ENCODE measurements around the gene PRRC2A.

PRRC2A gene

DNA sequence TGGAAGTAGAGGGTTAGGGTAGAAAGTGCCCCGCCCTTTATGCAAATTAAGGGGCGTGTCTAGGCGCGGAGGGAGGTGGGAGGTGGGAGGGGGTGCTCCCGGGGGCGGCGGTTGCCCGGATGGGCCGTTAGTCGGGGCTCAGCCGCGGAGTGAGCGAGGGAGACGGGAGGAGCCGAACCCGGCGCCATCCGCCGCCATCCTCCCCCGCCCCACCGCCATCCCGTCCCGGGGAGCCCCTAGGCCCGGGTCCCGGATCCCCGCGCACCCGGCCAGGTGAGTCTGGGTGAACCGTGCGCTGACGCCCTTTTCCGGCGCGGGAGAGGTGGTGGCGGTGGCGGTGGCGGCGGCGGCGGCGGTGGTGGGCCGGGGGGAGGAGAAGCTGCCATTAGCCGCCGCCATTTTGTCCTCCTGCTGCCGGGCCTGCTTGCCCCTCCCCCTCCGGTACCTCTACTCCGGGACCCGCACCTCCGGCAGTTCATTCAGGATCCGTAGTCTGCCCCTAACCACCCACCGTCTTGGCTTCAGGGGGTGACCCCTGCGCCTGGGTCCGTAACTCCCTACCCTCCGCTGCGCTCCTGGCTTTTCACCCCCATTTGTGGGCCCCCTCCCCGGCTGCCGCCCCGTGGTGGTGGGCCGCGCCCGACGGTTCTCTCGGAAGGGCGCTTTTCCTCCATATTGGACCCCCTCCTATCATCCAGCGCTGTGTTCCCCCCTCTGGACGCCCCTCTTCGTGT, at the start of gene PRRC2A:
Gene PRRC2A (plus strand): TSS at position 130 of the 734 bp plus-strand sequence. CDS start 2,075 bp downstream, outside the sequence.
- DNase-seq (ENCODE audit: low read depth in 1 of 2, low spot score in 1 of 2) = peak in 1 of 2 donors; percentile 90

DNA sequence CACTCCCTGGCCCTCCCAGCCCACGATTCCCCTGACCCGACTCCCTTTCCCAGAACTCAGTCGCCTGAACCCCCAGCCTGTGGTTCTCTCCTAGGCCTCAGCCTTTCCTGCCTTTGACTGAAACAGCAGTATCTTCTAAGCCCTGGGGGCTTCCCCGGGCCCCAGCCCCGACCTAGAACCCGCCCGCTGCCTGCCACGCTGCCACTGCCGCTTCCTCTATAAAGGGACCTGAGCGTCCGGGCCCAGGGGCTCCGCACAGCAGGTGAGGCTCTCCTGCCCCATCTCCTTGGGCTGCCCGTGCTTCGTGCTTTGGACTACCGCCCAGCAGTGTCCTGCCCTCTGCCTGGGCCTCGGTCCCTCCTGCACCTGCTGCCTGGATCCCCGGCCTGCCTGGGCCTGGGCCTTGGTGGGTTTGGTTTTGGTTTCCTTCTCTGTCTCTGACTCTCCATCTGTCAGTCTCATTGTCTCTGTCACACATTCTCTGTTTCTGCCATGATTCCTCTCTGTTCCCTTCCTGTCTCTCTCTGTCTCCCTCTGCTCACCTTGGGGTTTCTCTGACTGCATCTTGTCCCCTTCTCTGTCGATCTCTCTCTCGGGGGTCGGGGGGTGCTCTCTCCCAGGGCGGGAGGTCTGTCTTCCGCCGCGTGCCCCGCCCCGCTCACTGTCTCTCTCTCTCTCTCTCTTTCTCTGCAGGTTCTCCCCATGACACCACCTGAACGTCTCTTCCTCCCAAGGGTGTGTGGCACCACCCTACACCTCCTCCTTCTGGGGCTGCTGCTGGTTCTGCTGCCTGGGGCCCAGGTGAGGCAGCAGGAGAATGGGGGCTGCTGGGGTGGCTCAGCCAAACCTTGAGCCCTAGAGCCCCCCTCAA, 48.2 kb upstream of the PRRC2A start, which contains the start of gene LTA:
Gene LTA (plus strand): TSS at position 249 of the 871 bp plus-strand sequence. CDS start 454 bp downstream, at position 703.
- peak; percentile 66 to 70 for DNase-seq (ENCODE audit: low read depth in 1 of 2, low spot score in 1 of 2)

DNA sequence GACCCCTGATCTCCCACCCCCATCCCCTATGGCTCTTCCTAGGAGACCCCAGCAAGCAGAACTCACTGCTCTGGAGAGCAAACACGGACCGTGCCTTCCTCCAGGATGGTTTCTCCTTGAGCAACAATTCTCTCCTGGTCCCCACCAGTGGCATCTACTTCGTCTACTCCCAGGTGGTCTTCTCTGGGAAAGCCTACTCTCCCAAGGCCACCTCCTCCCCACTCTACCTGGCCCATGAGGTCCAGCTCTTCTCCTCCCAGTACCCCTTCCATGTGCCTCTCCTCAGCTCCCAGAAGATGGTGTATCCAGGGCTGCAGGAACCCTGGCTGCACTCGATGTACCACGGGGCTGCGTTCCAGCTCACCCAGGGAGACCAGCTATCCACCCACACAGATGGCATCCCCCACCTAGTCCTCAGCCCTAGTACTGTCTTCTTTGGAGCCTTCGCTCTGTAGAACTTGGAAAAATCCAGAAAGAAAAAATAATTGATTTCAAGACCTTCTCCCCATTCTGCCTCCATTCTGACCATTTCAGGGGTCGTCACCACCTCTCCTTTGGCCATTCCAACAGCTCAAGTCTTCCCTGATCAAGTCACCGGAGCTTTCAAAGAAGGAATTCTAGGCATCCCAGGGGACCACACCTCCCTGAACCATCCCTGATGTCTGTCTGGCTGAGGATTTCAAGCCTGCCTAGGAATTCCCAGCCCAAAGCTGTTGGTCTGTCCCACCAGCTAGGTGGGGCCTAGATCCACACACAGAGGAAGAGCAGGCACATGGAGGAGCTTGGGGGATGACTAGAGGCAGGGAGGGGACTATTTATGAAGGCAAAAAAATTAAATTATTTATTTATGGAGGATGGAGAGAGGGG, 47.0 kb upstream of the PRRC2A start:
- DNase-seq (ENCODE audit: low read depth in 1 of 2, low spot score in 1 of 2) = no peak

DNA sequence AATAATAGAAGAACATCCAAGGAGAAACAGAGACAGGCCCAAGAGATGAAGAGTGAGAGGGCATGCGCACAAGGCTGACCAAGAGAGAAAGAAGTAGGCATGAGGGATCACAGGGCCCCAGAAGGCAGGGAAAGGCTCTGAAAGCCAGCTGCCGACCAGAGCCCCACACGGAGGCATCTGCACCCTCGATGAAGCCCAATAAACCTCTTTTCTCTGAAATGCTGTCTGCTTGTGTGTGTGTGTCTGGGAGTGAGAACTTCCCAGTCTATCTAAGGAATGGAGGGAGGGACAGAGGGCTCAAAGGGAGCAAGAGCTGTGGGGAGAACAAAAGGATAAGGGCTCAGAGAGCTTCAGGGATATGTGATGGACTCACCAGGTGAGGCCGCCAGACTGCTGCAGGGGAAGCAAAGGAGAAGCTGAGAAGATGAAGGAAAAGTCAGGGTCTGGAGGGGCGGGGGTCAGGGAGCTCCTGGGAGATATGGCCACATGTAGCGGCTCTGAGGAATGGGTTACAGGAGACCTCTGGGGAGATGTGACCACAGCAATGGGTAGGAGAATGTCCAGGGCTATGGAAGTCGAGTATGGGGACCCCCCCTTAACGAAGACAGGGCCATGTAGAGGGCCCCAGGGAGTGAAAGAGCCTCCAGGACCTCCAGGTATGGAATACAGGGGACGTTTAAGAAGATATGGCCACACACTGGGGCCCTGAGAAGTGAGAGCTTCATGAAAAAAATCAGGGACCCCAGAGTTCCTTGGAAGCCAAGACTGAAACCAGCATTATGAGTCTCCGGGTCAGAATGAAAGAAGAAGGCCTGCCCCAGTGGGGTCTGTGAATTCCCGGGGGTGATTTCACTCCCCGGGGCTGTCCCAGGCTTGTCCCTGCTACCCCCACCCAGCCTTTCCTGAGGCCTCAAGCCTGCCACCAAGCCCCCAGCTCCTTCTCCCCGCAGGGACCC, 46.1 kb upstream of the PRRC2A start:
- peak in 1 of 2 donors; percentile 35 for DNase-seq (ENCODE audit: low read depth in 1 of 2, low spot score in 1 of 2)

DNA sequence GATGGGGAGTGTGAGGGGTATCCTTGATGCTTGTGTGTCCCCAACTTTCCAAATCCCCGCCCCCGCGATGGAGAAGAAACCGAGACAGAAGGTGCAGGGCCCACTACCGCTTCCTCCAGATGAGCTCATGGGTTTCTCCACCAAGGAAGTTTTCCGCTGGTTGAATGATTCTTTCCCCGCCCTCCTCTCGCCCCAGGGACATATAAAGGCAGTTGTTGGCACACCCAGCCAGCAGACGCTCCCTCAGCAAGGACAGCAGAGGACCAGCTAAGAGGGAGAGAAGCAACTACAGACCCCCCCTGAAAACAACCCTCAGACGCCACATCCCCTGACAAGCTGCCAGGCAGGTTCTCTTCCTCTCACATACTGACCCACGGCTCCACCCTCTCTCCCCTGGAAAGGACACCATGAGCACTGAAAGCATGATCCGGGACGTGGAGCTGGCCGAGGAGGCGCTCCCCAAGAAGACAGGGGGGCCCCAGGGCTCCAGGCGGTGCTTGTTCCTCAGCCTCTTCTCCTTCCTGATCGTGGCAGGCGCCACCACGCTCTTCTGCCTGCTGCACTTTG, 45.1 kb upstream of the PRRC2A start, which contains the start of gene TNF:
Gene TNF (plus strand): TSS at position 231 of the 567 bp plus-strand sequence. CDS start 177 bp downstream, at position 408.
- peak; percentile 64 to 81 for DNase-seq (ENCODE audit: low read depth in 1 of 2, low spot score in 1 of 2)

DNA sequence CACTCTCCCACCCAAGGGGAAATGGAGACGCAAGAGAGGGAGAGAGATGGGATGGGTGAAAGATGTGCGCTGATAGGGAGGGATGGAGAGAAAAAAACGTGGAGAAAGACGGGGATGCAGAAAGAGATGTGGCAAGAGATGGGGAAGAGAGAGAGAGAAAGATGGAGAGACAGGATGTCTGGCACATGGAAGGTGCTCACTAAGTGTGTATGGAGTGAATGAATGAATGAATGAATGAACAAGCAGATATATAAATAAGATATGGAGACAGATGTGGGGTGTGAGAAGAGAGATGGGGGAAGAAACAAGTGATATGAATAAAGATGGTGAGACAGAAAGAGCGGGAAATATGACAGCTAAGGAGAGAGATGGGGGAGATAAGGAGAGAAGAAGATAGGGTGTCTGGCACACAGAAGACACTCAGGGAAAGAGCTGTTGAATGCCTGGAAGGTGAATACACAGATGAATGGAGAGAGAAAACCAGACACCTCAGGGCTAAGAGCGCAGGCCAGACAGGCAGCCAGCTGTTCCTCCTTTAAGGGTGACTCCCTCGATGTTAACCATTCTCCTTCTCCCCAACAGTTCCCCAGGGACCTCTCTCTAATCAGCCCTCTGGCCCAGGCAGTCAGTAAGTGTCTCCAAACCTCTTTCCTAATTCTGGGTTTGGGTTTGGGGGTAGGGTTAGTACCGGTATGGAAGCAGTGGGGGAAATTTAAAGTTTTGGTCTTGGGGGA, 44.4 kb upstream of the PRRC2A start:
- no peak for DNase-seq (ENCODE audit: low read depth in 1 of 2, low spot score in 1 of 2)

DNA sequence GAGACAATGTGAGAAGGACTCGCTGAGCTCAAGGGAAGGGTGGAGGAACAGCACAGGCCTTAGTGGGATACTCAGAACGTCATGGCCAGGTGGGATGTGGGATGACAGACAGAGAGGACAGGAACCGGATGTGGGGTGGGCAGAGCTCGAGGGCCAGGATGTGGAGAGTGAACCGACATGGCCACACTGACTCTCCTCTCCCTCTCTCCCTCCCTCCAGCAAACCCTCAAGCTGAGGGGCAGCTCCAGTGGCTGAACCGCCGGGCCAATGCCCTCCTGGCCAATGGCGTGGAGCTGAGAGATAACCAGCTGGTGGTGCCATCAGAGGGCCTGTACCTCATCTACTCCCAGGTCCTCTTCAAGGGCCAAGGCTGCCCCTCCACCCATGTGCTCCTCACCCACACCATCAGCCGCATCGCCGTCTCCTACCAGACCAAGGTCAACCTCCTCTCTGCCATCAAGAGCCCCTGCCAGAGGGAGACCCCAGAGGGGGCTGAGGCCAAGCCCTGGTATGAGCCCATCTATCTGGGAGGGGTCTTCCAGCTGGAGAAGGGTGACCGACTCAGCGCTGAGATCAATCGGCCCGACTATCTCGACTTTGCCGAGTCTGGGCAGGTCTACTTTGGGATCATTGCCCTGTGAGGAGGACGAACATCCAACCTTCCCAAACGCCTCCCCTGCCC, 43.5 kb upstream of the PRRC2A start:
- no peak for DNase-seq (ENCODE audit: low read depth in 1 of 2, low spot score in 1 of 2)

DNA sequence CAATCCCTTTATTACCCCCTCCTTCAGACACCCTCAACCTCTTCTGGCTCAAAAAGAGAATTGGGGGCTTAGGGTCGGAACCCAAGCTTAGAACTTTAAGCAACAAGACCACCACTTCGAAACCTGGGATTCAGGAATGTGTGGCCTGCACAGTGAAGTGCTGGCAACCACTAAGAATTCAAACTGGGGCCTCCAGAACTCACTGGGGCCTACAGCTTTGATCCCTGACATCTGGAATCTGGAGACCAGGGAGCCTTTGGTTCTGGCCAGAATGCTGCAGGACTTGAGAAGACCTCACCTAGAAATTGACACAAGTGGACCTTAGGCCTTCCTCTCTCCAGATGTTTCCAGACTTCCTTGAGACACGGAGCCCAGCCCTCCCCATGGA, 42.9 kb upstream of the PRRC2A start:
- DNase-seq (ENCODE audit: low read depth in 1 of 2, low spot score in 1 of 2) = no peak

DNA sequence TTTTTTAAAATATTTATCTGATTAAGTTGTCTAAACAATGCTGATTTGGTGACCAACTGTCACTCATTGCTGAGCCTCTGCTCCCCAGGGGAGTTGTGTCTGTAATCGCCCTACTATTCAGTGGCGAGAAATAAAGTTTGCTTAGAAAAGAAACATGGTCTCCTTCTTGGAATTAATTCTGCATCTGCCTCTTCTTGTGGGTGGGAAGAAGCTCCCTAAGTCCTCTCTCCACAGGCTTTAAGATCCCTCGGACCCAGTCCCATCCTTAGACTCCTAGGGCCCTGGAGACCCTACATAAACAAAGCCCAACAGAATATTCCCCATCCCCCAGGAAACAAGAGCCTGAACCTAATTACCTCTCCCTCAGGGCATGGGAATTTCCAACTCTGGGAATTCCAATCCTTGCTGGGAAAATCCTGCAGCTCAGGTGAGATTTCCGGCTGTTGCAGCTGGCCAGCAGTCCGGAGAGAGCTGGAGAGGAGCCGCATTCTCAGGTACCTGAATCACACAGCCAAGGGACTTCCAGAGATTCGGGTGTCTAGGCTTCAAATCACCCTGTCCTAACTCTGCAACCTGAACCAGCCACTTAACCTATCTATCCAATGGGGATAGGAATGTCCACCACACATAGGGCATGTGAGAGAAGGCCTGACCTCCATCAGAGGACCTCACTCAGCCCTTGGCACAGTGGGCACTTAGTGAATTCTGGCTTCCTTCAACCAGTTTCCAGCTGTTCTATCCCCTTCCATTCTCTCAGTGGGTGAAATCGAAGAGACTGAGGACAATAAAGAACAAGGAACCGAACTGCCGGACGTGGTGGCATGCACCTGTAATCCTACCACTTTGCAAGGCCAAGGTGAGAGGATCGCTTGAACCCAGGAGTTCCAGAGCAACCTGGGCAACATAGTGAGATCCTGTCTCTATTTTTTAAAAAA, 42.1 kb upstream of the PRRC2A start:
- no peak for DNase-seq (ENCODE audit: low read depth in 1 of 2, low spot score in 1 of 2)

DNA sequence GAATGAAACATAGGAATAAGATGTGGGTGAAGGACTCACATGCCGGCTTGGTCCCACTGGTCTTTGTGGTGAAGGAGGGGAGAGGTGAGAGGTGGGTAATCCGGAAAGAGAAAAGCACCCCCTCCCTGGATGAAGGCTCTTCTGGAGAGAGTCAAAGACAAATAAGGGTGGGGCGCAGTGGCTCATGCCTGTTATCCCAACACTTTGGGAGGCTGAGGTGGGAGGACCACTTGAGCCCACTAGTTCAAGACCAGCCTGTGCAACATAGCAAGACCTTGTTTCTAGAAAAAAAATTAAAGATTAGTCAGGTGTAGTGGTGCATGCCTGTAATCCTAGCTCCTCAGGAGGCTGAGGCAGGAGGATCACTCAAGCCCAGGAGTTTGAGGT, 41.4 kb upstream of the PRRC2A start:
- DNase-seq (ENCODE audit: low read depth in 1 of 2, low spot score in 1 of 2) = no peak

DNA sequence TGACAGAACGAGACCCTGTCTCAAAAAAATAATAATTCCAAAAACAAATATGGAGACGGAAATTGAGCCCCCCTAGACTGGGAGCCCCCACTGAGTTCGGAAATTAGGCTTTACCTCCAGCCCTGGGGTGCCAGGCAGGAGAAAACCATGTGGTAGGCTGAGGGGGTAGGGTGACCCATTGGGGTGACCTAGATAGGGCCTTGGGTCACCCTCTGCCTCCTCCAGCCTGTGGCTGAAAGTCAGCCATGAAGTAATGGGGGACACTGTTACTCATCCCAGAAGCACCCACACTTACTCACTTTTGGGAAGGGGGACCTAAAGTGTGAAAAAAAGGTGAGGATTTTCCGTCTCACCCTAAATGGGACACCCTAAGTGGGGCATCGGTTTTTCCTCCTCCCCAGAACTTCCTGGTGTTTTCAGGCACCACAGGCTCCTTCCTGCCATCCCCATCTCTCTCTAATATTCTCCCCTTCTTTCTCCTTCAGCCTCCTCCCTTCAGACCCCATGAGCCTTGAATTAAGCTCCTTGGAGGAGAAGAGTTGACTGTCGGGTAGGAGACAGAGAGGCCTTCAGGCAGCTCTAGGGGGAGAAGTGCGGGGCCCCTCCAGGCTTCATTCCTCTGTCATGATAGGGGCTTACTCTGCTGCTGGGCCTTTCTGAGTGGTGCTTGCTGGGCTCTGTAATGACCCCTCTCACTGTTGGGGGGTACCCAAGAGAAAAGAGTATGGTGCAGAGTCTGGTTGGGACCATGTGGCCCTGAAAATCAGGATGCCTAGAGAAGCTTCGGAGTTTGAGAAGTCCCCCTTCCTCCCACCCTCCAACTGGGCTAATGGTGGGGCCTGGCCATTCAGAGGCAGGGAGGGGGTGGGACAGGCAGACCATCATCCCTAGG, 40.7 kb upstream of the PRRC2A start:
- no peak for DNase-seq (ENCODE audit: low read depth in 1 of 2, low spot score in 1 of 2)

DNA sequence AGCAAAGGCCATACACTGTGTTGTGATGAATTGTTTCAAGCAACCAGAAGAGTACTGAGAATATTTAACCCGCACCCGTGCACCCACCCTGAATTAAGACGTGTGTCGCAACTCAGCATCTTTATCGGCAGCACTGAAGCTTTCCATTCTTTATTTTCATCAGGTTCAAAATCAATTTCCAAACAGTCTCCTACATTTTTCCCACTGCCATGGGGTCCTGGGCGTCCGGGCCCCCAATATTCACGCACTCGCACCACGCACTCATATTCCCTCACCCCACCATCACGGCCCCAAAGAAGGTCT, 40.1 kb upstream of the PRRC2A start:
- no peak for DNase-seq (ENCODE audit: low read depth in 1 of 2, low spot score in 1 of 2)

DNA sequence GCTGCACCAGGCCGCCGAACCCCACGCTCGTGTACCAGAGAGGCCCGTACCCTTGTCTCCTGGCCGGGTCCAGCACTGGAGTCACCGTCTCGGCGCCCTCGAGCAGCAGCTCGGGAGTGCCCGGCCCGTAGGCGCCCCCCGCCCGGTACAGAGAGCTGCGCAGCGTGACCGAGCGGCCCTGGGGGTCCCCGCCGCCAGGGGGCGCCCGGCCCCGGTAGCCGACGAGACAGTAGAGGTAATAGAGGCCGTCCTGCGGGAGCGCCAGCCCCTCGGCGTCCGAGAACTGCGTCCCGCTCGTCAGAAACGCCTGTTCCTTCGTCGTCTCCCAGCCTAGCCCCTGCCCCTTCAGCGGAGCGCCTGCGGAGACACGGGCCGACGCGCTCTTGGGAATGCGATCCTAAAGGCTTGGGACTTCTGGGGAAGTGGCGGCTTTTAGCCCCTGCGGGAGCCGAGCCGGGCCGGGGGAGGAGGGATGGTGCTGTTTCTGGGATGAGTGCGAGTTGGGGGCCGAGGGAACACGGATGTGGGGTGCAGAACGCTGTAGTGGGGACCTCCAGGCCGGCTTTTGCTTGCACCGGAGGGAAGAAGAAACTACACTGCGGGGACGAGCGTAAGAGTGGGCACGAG, 39.6 kb upstream of the PRRC2A start:
- peak; percentile 88 to 91 for DNase-seq (ENCODE audit: low read depth in 1 of 2, low spot score in 1 of 2)

DNA sequence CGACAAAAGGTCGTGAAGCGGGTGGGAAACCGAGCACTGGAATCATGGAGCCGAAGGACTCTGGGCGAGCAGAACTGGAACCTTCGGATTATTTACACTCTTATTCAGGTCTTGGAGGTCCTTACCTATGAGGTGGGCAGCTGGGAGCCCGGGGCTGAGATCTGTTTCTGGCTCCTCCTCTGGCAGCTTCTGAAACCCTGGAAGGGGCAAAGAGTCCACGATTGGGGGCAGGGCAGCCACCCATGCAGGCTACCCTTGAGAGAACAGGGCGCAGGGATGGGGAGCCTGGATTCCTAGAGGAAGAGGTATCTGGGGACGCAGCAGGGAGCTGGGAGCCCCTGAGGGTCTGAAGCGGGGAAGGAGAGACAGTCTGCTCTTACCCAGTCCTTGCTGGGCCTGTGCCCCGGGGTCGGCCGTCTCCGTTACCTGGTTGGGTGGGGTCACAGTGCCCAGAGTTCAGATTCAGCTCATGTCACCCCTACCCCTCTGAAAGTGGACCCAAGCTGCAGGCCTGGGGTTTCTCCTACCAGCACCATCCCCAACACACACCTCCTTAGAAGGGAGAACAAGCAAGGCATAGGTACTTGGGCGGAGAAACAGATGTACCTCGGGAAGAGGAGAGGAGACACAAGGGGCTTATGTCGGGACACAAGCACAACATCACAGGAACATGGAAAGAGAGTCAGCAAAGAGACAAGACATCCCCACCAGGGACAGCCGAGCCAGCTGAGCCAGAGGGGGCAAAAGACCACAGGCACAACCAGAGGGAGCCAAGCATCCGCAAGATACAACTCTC, 38.9 kb upstream of the PRRC2A start:
- no peak for DNase-seq (ENCODE audit: low read depth in 1 of 2, low spot score in 1 of 2)

DNA sequence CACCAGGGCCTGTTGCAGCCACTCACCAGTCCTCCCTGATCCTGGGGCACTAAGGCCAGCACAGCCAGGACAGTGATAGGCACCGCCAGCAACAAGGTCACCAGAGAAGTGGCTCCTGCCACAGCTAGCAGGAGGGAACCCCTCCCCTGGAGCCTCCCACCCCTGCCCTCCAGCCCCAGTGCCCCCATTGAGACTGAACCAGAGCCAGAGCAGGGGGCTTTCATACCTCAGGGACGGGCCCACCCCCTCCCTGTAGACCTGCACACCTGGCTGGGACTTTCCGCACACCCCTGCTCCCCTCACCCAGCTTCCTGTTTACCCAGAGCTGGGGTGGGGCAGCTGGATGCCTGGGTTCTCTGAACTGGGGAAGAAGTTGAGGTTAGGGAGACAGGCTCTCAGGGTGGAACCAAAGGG, 38.3 kb upstream of the PRRC2A start, which contains the start of gene LTB:
Gene LTB (minus strand): TSS at position 195 of the 414 bp plus-strand sequence. CDS start 7 bp downstream, at position 188.
- peak; percentile 29 to 77 for DNase-seq (ENCODE audit: low read depth in 1 of 2, low spot score in 1 of 2)

Measured in stimulated activated CD4-positive, alpha-beta T cell treated with anti-CD3 and anti-CD28 coated beads, Interleukin-15, amount 100 ng/mL, for 1 hour (primary cell).